NCI-H460 (cell line): ENCODE results near the gene OGFRL1. TPM values are rescaled to one million over a fixed set of nuclear protein-coding genes. Genes with fewer than 3 reads are reported as not detected.
A peak's percentile ranks its signal among the peaks of the same experiment; 100 is the strongest.
"Not testable (repeated sequence)": the region's sequence is repeated elsewhere in the genome, so short reads cannot be mapped to it uniquely, and the experiment has no call there.

Experiments used
- DNase-seq: peaks from one replicate; pipeline ENCODE4 v3.0.0-alpha.2; 2016; ENCODE audit warnings: low read depth; ENCODE audit errors: extremely low read depth
- polyA plus RNA-seq: library from polyadenylated mRNA; depleted of rRNA; stranded (reverse); fragments of >200 nt; gene quantifications from 2 replicates; pipeline ENCODE4 v1.2.3, GENCODE V29; 2014; cell fraction: nucleus; rRNA removed
- total RNA-seq: library from RNA; depleted of rRNA; stranded (reverse); fragments of >200 nt; shearing (Covaris generic); gene quantifications from 2 replicates; pipeline ENCODE4 v1.2.3, GENCODE V29; 2014; rRNA removed

The OGFRL1 gene
- total RNA-seq, result 33.2 and 33.4 TPM in 2 replicates
- 16.0 and 25.9 TPM in 2 replicates for polyA plus RNA-seq

DNA sequence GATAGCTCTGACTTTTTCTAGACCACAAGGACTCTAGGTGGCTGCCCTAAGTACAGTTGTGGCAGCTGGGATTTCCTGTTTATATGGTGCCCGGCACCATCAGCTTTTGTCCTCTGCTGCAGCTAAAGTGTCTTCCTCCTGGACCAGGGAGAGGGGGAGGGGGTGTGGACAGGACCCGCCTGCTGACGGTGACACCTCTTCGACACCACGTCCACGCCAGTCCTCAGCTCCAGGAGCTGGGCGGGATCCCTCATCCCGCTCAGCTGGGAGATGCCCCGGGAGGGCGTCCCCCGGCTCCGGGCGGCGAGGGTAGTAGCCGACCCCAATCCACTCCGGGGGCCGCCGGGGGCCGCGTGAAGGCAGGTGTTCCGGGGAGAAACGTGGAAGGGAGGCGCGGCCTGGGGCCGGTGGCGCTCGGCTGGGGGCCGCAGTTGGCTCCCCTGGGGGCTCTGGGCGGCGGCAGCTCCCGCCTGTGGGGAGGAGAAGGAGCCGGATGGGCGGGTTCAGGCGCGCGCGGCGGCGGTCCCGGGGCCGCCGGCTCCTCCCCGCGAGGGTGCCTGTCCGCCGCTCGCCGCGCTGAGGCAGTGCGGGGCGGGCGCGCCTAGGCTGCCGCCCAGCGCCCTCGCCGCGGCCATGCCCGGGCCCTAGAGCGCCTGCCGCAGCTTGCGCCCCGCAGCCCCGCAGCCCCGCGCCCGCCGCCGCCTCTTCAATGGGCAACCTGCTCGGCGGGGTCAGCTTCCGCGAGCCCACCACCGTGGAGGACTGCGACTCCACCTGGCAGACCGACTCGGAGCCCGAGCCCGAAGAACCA, at the start of gene OGFRL1:
Gene OGFRL1 (plus strand): TSS at position 584 of the 811 bp plus-strand sequence. CDS start 126 bp downstream, at position 710.
- peak; percentile 59 for DNase-seq

- DNase-seq, result peak; percentile 9
Measured at GRCh38 chr6:71239694-71240093, 48.9 kb upstream of the OGFRL1 start.

GRCh38 chr6:71245265-71246049, 43.2 kb upstream of the OGFRL1 start:
- DNase-seq, result no peak

DNA sequence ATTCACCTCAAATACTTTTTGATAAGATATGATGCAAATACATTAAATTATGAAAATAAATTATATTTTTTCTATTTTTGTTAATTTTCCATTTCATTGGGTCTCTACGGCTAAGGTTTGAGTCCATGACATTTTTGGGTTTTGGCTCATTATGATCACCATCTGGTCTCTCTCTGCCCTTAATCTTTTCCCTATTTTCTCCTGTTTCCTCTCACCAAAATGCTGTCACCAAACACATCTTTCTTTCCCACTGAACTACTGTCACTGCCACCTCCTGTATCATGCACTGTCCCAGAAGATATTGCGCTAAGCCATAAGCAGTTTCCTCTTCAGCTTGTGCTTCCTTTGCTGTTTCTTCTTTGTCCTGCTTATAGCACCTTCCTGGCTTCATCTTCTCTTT, 42.0 kb upstream of the OGFRL1 start:
- DNase-seq, result no peak

DNA sequence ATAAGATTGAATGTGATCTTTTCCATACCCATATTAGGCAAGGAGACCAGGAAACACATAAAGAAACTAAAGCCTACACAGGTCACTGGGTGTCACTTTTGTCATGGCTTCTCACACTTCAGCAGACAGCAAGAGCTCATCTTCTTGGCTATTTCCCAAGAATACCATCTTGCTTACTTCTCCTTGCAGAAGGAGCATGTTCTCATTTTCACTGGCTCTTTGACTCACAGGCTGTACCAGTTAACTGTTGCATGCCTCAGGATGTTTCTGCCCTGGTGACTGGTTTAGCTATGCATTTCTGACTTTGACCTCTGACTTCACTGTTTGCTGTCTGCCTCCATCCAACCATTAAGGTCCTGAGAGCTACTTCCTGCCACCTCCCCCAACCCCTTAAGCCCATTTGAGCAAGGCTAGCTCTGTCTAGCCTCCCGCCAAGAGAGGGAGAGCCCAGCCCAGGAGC, 40.3 kb upstream of the OGFRL1 start:
- peak; percentile 63 for DNase-seq

DNA sequence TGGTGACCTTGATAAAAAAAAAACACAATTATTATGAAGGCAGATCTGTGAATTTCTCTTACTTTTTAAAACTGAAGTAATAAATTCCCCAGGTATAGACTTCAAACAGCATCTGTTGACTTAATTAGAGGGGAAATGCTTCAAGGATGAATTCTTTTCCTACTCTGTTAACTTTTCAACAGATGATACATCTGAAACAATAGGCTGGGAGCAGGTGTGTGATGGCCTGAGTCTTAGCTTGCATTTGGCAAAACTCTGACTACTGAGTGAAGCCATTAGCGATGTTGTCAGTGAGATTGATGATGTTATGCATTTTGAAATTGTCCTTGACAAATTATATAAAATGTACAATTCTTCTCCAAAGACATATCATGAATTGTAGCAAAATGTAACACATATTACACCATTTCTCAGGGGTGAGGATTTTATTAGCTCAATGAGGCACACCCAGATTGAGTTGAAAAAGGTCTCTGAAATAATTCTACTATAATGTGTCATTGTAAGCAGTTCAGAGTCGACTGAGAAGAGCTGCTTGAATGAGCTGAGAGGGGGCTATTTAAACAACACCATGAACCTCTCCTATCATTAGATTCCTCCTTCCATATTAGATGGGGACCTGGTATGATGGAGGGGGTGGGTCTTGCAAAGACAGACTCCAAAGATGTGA, 39.6 kb upstream of the OGFRL1 start:
- DNase-seq, result no peak

DNA sequence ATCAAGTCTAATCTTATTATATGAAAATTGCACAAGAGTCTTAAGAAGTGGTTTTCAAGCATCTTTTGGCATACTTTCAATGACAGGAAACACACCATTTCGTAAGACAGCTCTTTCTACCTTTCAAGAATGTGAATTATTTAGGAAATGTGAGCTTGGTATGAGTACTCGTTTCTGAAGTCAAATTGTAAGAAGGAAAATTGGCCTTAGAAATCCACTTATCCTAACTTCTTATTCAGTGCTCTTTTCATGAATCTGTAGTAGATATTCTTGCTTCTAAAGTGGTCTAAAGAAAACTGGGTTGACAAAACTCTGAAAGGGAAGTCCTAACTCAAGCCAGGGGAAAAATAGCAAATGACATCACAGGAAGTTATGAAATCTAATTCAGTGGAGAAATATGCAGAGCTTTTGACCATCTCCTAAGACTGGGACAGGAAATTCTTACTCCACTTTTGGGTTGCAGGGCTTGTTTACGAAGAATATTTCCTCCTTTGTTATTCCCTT, 38.5 kb upstream of the OGFRL1 start:
- peak; percentile 33 for DNase-seq

- DNase-seq, result no peak
Measured at GRCh38 chr6:71252410-71252809, 36.2 kb upstream of the OGFRL1 start.

DNA sequence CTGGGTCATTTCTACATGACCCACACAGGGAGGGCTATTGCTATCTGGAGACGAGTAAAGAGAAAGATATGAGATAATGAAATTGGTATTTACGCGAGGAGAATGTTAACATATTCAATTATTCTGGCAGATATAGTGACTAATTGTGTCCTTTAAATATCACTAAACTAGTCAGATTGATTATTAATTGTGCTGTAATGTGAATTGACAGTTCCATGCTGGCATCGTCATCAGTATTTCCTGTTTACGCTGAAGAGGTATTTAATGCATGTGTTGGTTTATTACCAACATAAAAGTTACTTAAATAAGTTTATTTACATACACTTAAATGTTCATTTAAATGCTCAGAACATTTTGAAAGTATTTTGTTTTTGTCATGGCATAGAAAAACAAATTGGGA, 35.7 kb upstream of the OGFRL1 start:
- no peak for DNase-seq

- no peak for DNase-seq
Measured at GRCh38 chr6:71254323-71254722, 34.3 kb upstream of the OGFRL1 start.

- DNase-seq, result no peak
Measured at GRCh38 chr6:71258078-71258866, 30.3 kb upstream of the OGFRL1 start.

- no peak for DNase-seq
Measured at GRCh38 chr6:71259888-71260604, 28.6 kb upstream of the OGFRL1 start.

- no peak for DNase-seq
Measured at GRCh38 chr6:71262914-71263313, 25.7 kb upstream of the OGFRL1 start.

DNA sequence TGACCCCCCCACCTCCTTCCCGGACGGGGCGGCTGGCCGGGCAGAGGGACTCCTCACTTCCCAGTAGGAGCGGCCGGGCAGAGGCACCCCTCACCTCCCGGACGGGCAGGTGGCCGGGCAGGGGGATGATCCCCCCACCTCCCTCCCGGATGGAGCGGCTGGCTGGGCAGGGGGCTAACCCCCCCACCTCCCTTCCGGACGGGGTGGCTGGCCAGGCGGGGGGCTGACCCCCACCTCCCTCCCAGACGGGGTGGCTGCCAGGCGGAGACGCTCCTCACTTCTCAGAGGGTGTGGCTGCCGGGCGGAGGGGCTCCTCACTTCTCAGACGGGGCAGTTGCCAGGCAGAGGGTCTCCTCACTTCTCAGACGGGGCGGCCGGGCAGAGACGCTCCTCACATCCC, 22.2 kb upstream of the OGFRL1 start:
- not testable (repeated sequence) for DNase-seq

DNA sequence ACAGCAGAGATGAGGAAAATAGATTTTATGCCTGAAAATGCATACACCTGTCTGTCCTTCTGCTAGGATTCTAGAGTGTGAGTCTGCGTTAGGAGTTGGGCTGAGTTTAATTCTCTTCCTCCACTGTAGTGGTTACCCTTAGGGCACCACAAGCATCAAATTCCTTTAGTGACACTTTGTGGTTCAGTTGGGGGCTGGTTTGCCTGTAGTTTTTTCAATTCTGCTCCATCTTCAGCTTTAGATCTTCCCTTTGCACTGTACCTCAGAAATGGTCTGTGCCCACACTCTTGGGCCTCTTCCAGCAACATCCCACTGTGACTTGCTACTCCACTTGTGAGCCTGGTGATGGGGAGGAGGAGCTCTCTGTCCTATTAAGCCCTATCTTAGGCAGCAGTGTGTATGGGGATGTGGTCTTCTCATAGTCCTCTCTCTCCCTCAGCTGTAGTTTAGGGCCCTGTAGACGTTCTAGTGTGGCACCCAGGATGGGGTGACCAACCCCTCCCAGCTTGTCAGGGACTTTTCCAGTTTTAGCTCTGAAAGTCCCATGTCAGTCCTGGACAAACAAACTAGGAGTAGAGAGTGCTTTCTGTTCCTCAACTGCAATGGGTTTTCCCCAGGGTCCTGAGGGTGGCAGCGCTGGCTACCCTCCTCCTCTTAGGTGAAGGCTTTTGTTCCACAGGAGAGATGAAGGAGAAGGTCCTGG, 19.7 kb upstream of the OGFRL1 start:
- DNase-seq, result no peak

GRCh38 chr6:71277926-71278600, 10.5 kb upstream of the OGFRL1 start:
- no peak for DNase-seq

GRCh38 chr6:71279321-71279720, 9.3 kb upstream of the OGFRL1 start:
- no peak for DNase-seq

DNA sequence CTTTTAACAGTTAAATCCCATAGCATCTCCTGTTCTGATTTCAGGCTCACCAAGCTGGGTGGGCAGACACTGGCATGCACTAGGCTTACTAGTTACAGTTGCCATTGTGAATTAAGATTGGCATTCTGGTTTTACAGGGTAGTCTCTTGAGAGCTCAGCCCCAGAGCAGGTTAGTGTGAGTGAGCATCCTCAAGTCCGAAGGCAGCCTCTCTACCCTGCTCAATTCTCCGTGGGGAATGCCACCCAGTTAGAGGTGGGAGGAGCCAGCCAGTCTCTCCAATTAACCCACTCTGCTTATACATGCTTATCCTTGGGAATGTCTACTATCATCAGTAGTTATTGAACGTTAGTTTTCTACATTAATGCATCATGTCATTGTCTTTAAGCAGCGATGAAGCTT, 8.9 kb upstream of the OGFRL1 start:
- no peak for DNase-seq
